ENCODE results near the gene ADGRD1.

The ADGRD1 gene

DNA sequence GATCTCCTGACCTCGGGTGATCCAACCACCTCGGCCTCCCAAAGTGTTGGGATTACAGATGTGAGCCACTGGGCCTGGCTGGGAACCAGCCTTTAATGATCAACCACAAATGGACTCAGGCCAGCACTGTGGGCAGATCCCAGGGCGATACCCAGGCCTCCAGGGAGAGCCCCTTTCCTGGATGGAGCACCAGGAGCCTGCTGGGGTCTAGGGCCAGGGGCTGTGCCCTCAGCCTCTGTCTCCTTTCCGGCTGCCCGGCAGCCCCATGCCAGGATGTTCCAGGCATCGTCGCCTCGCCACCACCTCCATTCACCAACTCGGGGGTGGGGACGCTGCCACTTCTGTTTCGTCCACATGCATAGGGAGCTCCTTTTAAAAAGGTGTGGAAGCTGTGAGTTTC lies 2.3 kb downstream of the ADGRD1 start:
- TF ChIP-seq FOXP2 (optimal IDR thresholded peaks at IDR 0.05; ENCODE audit: control extremely low read depth, extremely low read length, insufficient read depth) (no peak), EZH2 (IDR thresholded peaks at IDR 0.05) (no peak), POLR2AphosphoS5 (IDR thresholded peaks at IDR 0.05; ENCODE audit: borderline replicate concordance, low read depth, low read length) (no peak)
- Histone ChIP-seq H3K4me3 (no peak overlapping the region), H3K9ac (ENCODE audit: insufficient read length) (no peak overlapping the region), H3K9me3 (ENCODE audit: low read depth, low read length) (no peaks in the 10 kb centered on the region), H3K27ac (no peak overlapping the region), H3K36me3 (ENCODE audit: insufficient read depth, low read length) (no peaks in the 10 kb centered on the region)
- no peak for DNase-seq (ENCODE audit: low read depth, low spot score)

DNA sequence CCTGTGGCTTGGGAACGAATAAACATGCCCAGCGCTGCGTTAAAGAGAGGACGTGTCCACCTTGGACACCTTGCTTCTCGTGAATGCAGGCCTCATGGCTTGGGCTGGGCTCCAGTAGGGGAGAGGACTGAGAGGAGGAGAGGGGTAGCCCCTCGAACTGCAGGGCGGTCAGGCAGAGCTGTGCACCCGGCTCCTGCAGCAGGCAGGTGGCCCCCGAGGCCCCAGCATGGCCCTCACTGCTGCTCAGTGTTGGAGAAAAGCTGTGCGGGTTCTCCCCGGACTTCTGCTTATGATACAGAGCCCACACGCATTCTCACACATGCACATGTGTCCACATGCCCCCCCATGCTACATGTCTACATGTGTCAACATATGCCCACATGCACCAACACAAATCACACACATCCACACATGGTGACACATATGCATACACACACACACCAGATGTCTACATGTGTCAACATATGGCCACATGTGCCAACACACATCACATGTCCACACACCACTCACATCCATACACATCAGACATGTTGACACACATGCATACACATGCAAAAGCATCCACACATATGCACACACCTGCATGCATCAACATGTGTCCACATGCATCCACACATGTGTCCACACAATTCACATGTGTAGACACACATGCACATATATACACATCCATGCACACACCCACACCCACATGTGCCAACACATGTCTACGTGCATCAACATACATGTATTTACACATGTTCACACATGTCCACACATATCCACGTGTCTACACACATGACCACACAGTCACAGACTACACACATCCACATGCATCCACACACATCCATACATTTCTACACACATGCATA lies 3.0 kb downstream of the ADGRD1 start:
- TF ChIP-seq EZH2 (IDR thresholded peaks at IDR 0.05), result no peak
- no peak for TF ChIP-seq FOXP2 (optimal IDR thresholded peaks at IDR 0.05; ENCODE audit: control extremely low read depth, extremely low read length, insufficient read depth)
- TF ChIP-seq POLR2AphosphoS5 (IDR thresholded peaks at IDR 0.05; ENCODE audit: borderline replicate concordance, low read depth, low read length), result no peak
- Histone ChIP-seq H3K9me3 (ENCODE audit: low read depth, low read length) (no peaks in the 10 kb centered on the region), H3K4me3 (no peak overlapping the region), H3K27ac (no peak overlapping the region), H3K36me3 (ENCODE audit: insufficient read depth, low read length) (no peaks in the 10 kb centered on the region), H3K9ac (ENCODE audit: insufficient read length) (no peak overlapping the region)
- no peak for DNase-seq (ENCODE audit: low read depth, low spot score)

DNA sequence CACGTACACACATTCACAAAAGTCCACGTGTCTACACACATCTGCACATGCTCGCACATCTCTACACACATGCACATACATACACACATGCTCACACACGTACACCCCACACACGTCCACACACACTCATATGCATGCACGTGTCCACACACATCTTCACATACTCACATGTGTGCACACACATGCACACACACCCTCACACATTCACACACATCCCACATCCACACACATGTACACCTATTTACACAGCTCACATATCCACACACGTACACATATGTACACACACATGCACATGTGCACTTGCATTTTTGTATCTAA lies 3.6 kb downstream of the ADGRD1 start:
- TF ChIP-seq EZH2 (IDR thresholded peaks at IDR 0.05) (no peak), FOXP2 (optimal IDR thresholded peaks at IDR 0.05; ENCODE audit: control extremely low read depth, extremely low read length, insufficient read depth) (no peak), POLR2AphosphoS5 (IDR thresholded peaks at IDR 0.05; ENCODE audit: borderline replicate concordance, low read depth, low read length) (no peak)
- no peak overlapping the region for H3K4me3 ChIP-seq
- H3K9ac ChIP-seq (ENCODE audit: insufficient read length), result no peak overlapping the region
- H3K27ac ChIP-seq, result no peak overlapping the region
- no peaks in the 10 kb centered on the region for H3K36me3 ChIP-seq (ENCODE audit: insufficient read depth, low read length)
- DNase-seq (ENCODE audit: low read depth, low spot score), result no peak
- no peaks in the 10 kb centered on the region for H3K9me3 ChIP-seq (ENCODE audit: low read depth, low read length)

DNA sequence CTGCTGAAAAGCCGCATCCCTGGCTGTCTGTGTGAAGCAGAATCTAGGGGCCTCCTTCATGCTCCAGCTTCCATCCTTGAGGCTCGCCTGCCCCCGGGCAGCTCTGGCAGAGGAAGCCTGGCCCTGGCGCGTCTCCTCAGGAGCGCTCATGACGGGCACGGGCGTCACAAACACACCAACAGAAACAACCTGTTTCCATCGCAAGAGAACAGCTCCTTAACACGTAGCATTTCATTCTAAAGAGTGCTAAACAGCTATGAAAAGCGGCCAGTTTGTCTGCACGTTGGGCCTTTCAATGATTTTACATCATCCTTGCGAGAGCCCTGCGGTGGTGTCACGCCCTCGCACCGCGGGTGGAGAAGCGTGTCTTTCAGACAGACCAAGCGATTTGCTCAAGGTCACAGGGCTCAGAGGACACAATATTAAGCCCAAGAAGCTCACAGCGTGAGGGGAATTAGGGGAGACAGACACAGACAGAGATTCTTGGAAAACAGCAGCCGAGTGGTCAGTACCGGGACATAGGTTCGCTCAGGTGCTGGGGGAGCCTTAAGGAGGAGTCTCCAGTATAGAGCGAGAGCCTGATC lies 4.9 kb downstream of the ADGRD1 start:
- Histone ChIP-seq H3K36me3 (ENCODE audit: insufficient read depth, low read length) (no peaks in the 10 kb centered on the region), H3K4me3 (no peak overlapping the region), H3K9me3 (ENCODE audit: low read depth, low read length) (no peaks in the 10 kb centered on the region), H3K9ac (ENCODE audit: insufficient read length) (no peak overlapping the region), H3K27ac (no peak overlapping the region)
- no peak for TF ChIP-seq EZH2 (IDR thresholded peaks at IDR 0.05)
- no peak for TF ChIP-seq POLR2AphosphoS5 (IDR thresholded peaks at IDR 0.05; ENCODE audit: borderline replicate concordance, low read depth, low read length)
- no peak for TF ChIP-seq FOXP2 (optimal IDR thresholded peaks at IDR 0.05; ENCODE audit: control extremely low read depth, extremely low read length, insufficient read depth)
- no peak for DNase-seq (ENCODE audit: low read depth, low spot score)

DNA sequence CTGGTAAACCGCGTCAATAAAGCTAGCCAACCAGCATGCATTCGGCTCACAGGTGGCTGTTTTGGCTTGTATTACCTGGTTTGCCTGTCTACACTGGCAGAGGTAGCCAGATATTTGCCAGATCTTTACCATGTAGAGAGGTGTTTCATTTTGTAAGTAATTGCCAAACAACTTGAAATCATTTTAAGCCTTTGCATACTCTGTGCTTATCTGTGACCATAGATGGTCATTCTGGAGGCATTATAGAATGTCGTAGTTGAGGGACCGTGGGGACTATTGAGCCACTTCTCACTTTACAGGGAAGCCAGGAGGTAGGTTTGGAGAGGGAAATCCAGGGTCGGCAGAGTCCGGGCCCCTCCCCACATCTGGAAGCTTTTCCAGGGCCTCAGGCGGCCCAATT lies 5.9 kb downstream of the ADGRD1 start:
- TF ChIP-seq POLR2AphosphoS5 (IDR thresholded peaks at IDR 0.05; ENCODE audit: borderline replicate concordance, low read depth, low read length), result no peak
- no peak for TF ChIP-seq EZH2 (IDR thresholded peaks at IDR 0.05)
- TF ChIP-seq FOXP2 (optimal IDR thresholded peaks at IDR 0.05; ENCODE audit: control extremely low read depth, extremely low read length, insufficient read depth), result no peak
- DNase-seq (ENCODE audit: low read depth, low spot score), result no peak
- Histone ChIP-seq H3K36me3 (ENCODE audit: insufficient read depth, low read length) (no peaks in the 10 kb centered on the region), H3K4me3 (no peak overlapping the region), H3K9ac (ENCODE audit: insufficient read length) (no peak overlapping the region), H3K9me3 (ENCODE audit: low read depth, low read length) (no peaks in the 10 kb centered on the region), H3K27ac (no peak overlapping the region)

DNA sequence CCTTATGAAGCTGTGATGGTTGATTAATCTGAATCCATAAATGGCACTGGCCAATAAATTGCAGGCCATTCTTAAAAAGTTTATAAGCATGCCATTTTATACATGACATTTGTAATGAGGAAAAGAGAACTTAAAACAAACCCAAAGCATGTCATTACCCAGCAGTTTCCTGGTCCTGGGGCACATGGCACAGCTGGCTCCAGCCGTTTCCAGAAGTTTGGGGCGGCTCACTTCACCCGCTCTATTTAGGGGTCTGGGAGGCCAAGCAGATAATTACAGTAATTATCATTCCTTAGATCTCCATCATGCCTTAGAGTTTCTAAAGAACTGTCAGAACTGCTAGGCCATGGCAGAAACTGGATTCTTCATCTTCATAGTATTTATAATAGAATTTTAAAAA lies 6.4 kb downstream of the ADGRD1 start:
- Histone ChIP-seq H3K4me3 (no peak overlapping the region), H3K36me3 (ENCODE audit: insufficient read depth, low read length) (no peaks in the 10 kb centered on the region), H3K9me3 (ENCODE audit: low read depth, low read length) (no peaks in the 10 kb centered on the region), H3K9ac (ENCODE audit: insufficient read length) (no peak overlapping the region), H3K27ac (no peak overlapping the region)
- no peak for DNase-seq (ENCODE audit: low read depth, low spot score)
- TF ChIP-seq EZH2 (IDR thresholded peaks at IDR 0.05) (no peak), POLR2AphosphoS5 (IDR thresholded peaks at IDR 0.05; ENCODE audit: borderline replicate concordance, low read depth, low read length) (no peak), FOXP2 (optimal IDR thresholded peaks at IDR 0.05; ENCODE audit: control extremely low read depth, extremely low read length, insufficient read depth) (no peak)

DNA sequence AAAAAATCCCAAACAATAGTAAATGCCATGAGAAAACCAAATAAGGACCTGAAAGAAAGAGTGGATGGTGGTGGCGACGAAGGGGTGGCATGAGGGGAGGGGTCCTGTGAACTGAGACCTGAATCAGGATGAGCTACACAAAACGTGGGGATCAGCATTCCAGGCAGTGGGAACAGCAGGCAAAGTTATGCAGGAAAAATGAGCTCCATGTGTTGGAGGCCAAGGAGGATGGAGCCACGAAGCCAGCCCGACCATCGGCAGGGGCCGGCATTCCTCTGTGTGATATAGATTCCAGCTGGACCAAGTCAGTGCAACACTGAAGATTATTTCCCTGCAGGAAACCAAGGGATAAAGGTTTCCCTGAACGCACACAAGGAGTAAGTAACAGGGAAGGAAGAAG lies 7.1 kb downstream of the ADGRD1 start:
- H3K4me3 ChIP-seq, result no peak overlapping the region
- TF ChIP-seq FOXP2 (optimal IDR thresholded peaks at IDR 0.05; ENCODE audit: control extremely low read depth, extremely low read length, insufficient read depth) (no peak), POLR2AphosphoS5 (IDR thresholded peaks at IDR 0.05; ENCODE audit: borderline replicate concordance, low read depth, low read length) (no peak)
- no peak for DNase-seq (ENCODE audit: low read depth, low spot score)

DNA sequence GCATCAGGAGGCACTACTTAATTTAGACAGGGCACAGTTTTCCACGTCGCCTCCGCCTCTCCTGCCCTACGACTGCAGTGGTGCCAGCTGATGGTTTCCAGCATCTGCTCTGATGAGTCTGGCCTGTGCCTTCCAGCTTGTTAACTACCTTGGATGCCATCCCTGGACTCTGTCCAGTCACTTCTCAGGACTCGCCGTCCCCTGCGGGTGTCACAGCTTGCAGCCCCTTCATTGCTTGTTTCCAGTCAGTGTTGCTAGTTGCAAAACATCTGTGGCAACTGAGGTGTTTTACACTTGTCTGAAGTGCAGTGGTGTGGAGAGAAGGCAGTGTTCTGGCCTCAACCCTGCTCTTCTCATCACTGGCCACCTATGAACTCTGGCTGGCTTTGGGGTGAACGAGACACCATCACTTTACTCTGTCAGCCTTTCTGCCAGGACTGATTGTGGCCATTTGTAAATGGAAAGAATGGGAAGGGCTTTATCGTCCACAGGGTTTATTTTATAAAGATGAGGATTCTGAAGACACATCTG lies 8.3 kb downstream of the ADGRD1 start:
- no peaks in the 10 kb centered on the region for H3K36me3 ChIP-seq (ENCODE audit: insufficient read depth, low read length)

More for the DNA sequence above, 7.1 kb downstream of the ADGRD1 start:
- Histone ChIP-seq H3K36me3 (ENCODE audit: insufficient read depth, low read length) (no peaks in the 10 kb centered on the region), H3K27ac (no peak overlapping the region), H3K9ac (ENCODE audit: insufficient read length) (no peak overlapping the region), H3K9me3 (ENCODE audit: low read depth, low read length) (no peaks in the 10 kb centered on the region)

More for the DNA sequence above, 8.3 kb downstream of the ADGRD1 start:
- DNase-seq (ENCODE audit: low read depth, low spot score), result no peak
- Histone ChIP-seq H3K9ac (ENCODE audit: insufficient read length) (no peak overlapping the region), H3K4me3 (no peak overlapping the region), H3K27ac (no peak overlapping the region), H3K9me3 (ENCODE audit: low read depth, low read length) (no peaks in the 10 kb centered on the region)
- TF ChIP-seq POLR2AphosphoS5 (IDR thresholded peaks at IDR 0.05; ENCODE audit: borderline replicate concordance, low read depth, low read length) (no peak), FOXP2 (optimal IDR thresholded peaks at IDR 0.05; ENCODE audit: control extremely low read depth, extremely low read length, insufficient read depth) (no peak), EZH2 (IDR thresholded peaks at IDR 0.05) (no peak)

Measured in SK-N-MC (cell line).